Measurements from ENCODE around the gene LCOR.
"Not testable (repeated sequence)": the region's sequence is repeated elsewhere in the genome, so short reads cannot be mapped to it uniquely, and the experiment has no call there.

LCOR gene

GRCh38 chr10:96943161-96943560, 111.1 kb downstream of the LCOR start:
- DNase-seq, result not testable (repeated sequence)

- DNase-seq, result no peak
Measured at GRCh38 chr10:96947036-96947435, 114.9 kb downstream of the LCOR start.

GRCh38 chr10:96949039-96949683, 117.1 kb downstream of the LCOR start:
- DNase-seq, result no peak

GRCh38 chr10:96951954-96952353, 119.9 kb downstream of the LCOR start:
- no peak for DNase-seq

GRCh38 chr10:96955794-96956193, 123.7 kb downstream of the LCOR start:
- DNase-seq, result no peak

GRCh38 chr10:96958071-96958470, 126.0 kb downstream of the LCOR start:
- DNase-seq, result no peak

GRCh38 chr10:96959733-96960132, 127.6 kb downstream of the LCOR start:
- no peak for DNase-seq

- DNase-seq, result no peak
Measured at GRCh38 chr10:96960872-96961271, 128.8 kb downstream of the LCOR start.

- no peak for DNase-seq
Measured at GRCh38 chr10:96964131-96964530, 132.0 kb downstream of the LCOR start.

- DNase-seq, result no peak
Measured at GRCh38 chr10:96967847-96968246, 135.7 kb downstream of the LCOR start.

GRCh38 chr10:96968682-96969423, 136.8 kb downstream of the LCOR start:
- DNase-seq, result no peak

- DNase-seq, result no peak
Measured at GRCh38 chr10:96971324-96971723, 139.2 kb downstream of the LCOR start.

- no peak for DNase-seq
Measured at GRCh38 chr10:96972264-96972663, 140.2 kb downstream of the LCOR start.

GRCh38 chr10:96973809-96974747, 142.0 kb downstream of the LCOR start:
- no peak for DNase-seq

GRCh38 chr10:96975136-96975535, 143.0 kb downstream of the LCOR start:
- DNase-seq, result no peak

- DNase-seq, result no peak
Measured at GRCh38 chr10:96978621-96979154, 146.6 kb downstream of the LCOR start.

- no peak for DNase-seq
Measured at GRCh38 chr10:96982149-96982930, 150.2 kb downstream of the LCOR start.

GRCh38 chr10:96984541-96985131, 152.5 kb downstream of the LCOR start:
- DNase-seq, result peak; percentile 12

GRCh38 chr10:96986200-96986856, 154.2 kb downstream of the LCOR start:
- DNase-seq, result no peak

- DNase-seq, result no peak
Measured at GRCh38 chr10:96987141-96987841, 155.2 kb downstream of the LCOR start.

GRCh38 chr10:96987842-96988175, 155.7 kb downstream of the LCOR start:
- no peak for DNase-seq
